ENCODE data around the gene P3R3URF. TPM values are rescaled to one million over a fixed set of nuclear protein-coding genes. Genes with fewer than 3 reads are reported as not detected.

P3R3URF gene
- total and polyA plus RNA-seq, 9 of the 15 experiments (the other 6 are each of a cell fraction or from before 2014, with no cell fraction given) = not detected

DNA sequence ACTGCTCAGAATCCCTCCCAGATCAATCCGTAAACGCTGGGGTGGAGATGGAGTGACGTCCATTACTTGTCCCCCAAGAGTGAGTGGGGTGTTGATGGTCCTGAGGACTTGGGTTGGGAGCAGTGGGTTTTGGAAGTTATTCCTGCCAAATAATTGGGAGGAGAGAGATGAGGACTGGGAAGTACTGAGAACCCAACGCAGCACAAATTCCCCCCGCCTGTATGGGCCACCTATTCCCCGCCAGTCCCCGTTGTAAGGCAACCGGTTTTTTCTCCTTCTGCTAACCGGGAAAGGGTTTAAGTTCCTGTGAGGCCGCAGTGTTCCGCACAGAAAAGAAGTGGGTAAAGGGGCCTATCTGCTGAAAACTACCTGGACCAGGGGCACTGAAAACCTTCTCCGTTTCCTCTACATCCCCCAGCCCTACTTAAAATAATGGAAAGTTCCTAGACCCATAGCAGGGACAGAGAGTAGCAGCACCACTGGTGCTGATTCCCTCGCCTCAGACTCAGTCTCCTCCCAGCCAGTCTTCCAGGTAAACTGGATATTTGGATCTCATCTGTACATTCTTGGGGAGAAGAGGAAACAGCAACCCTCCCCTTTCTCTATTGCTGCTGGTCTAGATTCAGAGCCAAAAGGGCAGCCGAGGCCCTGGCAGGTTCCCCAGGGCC lies 27.6 kb upstream of the P3R3URF start:
- 0 out of 2 replicates have a peak, but pooled peaks have one; percentile 18 for TF ChIP-seq KAT7 (CRISPR knock-in tag; IDR thresholded peaks at IDR 0.05; ENCODE audit: borderline replicate concordance)
- TF ChIP-seq ZBTB5 (IDR thresholded peaks at IDR 0.05) = no peak
- TF ChIP-seq MYBL2 (IDR thresholded peaks at IDR 0.05; ENCODE audit: low read depth) = no peak
- TF ChIP-seq MYBL2 (CRISPR knock-in tag; IDR thresholded peaks at IDR 0.05; ENCODE audit: borderline replicate concordance) = no peak
- no peak for TF ChIP-seq SMARCE1 (IDR thresholded peaks at IDR 0.05)
- TF ChIP-seq TEAD1 (CRISPR knock-in tag; IDR thresholded peaks at IDR 0.05) = no peak
- TF ChIP-seq ZNF175 (CRISPR knock-in tag; IDR thresholded peaks at IDR 0.05; ENCODE audit: low read depth) = no peak
- TF ChIP-seq RBM22 (IDR thresholded peaks at IDR 0.05; ENCODE audit: low read depth, low read length, poor library complexity, severe bottlenecking) = no peak
- TF ChIP-seq COPS2 (conservative IDR thresholded peaks at IDR 0.05) = no peak
- TF ChIP-seq, protein P1, sequence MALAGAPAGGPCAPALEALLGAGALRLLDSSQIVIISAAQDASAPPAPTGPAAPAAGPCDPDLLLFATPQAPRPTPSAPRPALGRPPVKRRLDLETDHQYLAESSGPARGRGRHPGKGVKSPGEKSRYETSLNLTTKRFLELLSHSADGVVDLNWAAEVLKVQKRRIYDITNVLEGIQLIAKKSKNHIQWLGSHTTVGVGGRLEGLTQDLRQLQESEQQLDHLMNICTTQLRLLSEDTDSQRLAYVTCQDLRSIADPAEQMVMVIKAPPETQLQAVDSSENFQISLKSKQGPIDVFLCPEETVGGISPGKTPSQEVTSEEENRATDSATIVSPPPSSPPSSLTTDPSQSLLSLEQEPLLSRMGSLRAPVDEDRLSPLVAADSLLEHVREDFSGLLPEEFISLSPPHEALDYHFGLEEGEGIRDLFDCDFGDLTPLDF (CRISPR knock-in tag; IDR thresholded peaks at IDR 0.05) = no peak
- peak; percentile 15 for FAIRE-seq
- POLR2A ChIA-PET = interaction anchor here (0.6 to 1.1 kb wide), 5 partner anchors 12 to 425 kb away, joined by 3 to 6 read pairs (median 3); no protein-coding TSS in a partner anchor

More for the DNA sequence above, 27.6 kb upstream of the P3R3URF start:
- DNase-seq (ENCODE audit: extremely low read depth in 1 of 4, low spot score in 3 of 4) (peak in 1 of 4 experiments; percentile 10), ATAC-seq (no peak)
- Histone ChIP-seq H2AFZ (ENCODE audit: low read depth, low read length) (peak overlapping the region; percentile 91), H3K9me1 (ENCODE audit: control insufficient read depth, insufficient read depth, low read length) (no peaks in the 10 kb centered on the region), H3K9ac (ENCODE audit: insufficient read depth in 1 of 2, low read depth in 2 of 2, low read length in 2 of 2) (peak overlapping the region; percentile 46 to 92; a peak in 3 of 4 replicates), H3K4me2 (ENCODE audit: insufficient read depth, low read length) (peak overlapping the region; percentile 85), H3K36me3 (ENCODE audit: control insufficient read depth, insufficient read depth, low read length) (no peaks in the 10 kb centered on the region), H3K4me1 (replicated peaks in 1 of 2; ENCODE audit: control insufficient read depth in 2 of 2, insufficient read depth in 2 of 2, low read length in 2 of 2) (peaks cover 14 to 29% of the 10 kb centered on the region in 2 experiments), H3K27me3 (ENCODE audit: control insufficient read depth in 2 of 2, insufficient read depth in 2 of 2, low read length in 2 of 2) (no peaks in the 10 kb centered on the region), H4K20me1 (replicated peaks; ENCODE audit: control insufficient read depth, insufficient read depth, low read length) (no peaks in the 10 kb centered on the region), H3K9me3 (replicated peaks; ENCODE audit: control insufficient read depth, insufficient read depth, low read depth, low read length) (no peaks in the 10 kb centered on the region), H3K79me2 (ENCODE audit: control insufficient read depth, insufficient read depth, low read length) (peaks cover 2% of the 10 kb centered on the region; the same call in 1 of the 3 replicates), H3K4me3 (peak overlapping the region; percentile 59), H3K27ac (ENCODE audit: extremely low read depth, low read depth, low read length) (no peak overlapping the region)
- 55% methylated on average over 13 of the region's 14 CpGs for WGBS (ENCODE audit: insufficient coverage, low coverage, missing lambda C conversion rate)
- in situ Hi-C loops (cut with MboI) (no loop called here), intact Hi-C loops (cut with micrococcal nuclease) (no loop called here)
- CTCF ChIA-PET (ENCODE audit: low intra/inter-chr PET ratio) = interaction anchor here (1.0 kb wide), 1 partner anchor 337 kb away, joined by 3 read pairs; no protein-coding TSS in a partner anchor
- BruUV-seq (replicated peaks) = no TSS peak
